H1 (cell line): ENCODE data around the gene USP17L13. TPM values are rescaled to one million over a fixed set of nuclear protein-coding genes. Genes with fewer than 3 reads are reported as not detected.
"Not testable (repeated sequence)": the region's sequence is repeated elsewhere in the genome, so short reads cannot be mapped to it uniquely, and the experiment has no call there.

Experiments used
- CTCF ChIA-PET: fragments of 300-600 bp; sonication (Branson Sonifier 250); formaldehyde crosslinking; loops from one replicate; lab custom pipeline; 2021; ENCODE audit not compliant: partially characterized antibody; lab: Charles Lee
- POLR2A ChIA-PET: fragments of 300-600 bp; sonication (Branson Sonifier 250); formaldehyde crosslinking; loops from one replicate; lab custom pipeline; 2021; ENCODE audit warnings: inconsistent platforms; ENCODE audit not compliant: partially characterized antibody; lab: Charles Lee
- DNase-seq, 2 experiments: peaks; one replicate each; pipeline versions ENCODE4 v3.0.0 to v3.0.0-alpha.2; 2010 to 2022; ENCODE audit warnings: low spot score in 2 of 2, low read depth in 1 of 2, mixed read lengths in 1 of 2
- FAIRE-seq: peaks from 2 replicates; lab custom pipeline; 2011; peaks lifted over from hg19 to GRCh38; lab: Jason Lieb, UNC
- H2AFZ ChIP-seq: 2 replicates; pipeline ENCODE4 v1.8.1; 2012; ENCODE audit warnings: low read length, inconsistent platforms
- H2AK5ac ChIP-seq: 2 replicates; pipeline ENCODE4 v1.6.1; 2013; ENCODE audit warnings: low read depth, low read length
- H2BK120ac ChIP-seq: replicated peaks from 2 replicates; pipeline ENCODE3; 2013; ENCODE audit warnings: low read depth, low read length, inconsistent platforms
- H2BK12ac ChIP-seq: 2 replicates; pipeline ENCODE4 v1.6.1; 2013; ENCODE audit warnings: low read depth, low read length
- H2BK15ac ChIP-seq: 2 replicates; pipeline ENCODE4 v1.6.1; 2013; ENCODE audit warnings: low read length
- H2BK20ac ChIP-seq: 2 replicates; pipeline ENCODE4 v1.6.1; 2013; ENCODE audit warnings: low read length
- H2BK5ac ChIP-seq: 2 replicates; pipeline ENCODE4 v1.6.1; 2013; ENCODE audit warnings: low read depth, low read length
- H3K14ac ChIP-seq: 2 replicates; pipeline ENCODE4 v1.6.1; 2013; ENCODE audit warnings: inconsistent platforms; ENCODE audit not compliant: insufficient read length
- H3K18ac ChIP-seq: 2 replicates; pipeline ENCODE4 v1.6.1; 2013; ENCODE audit warnings: low read length; ENCODE audit errors: extremely low read depth
- H3K23ac ChIP-seq: 2 replicates; pipeline ENCODE4 v1.6.1; 2013; ENCODE audit warnings: inconsistent platforms; ENCODE audit not compliant: insufficient read length
- H3K23me2 ChIP-seq: 2 replicates; pipeline ENCODE4 v1.6.1; 2013; ENCODE audit warnings: low read depth, low read length
- H3K27ac ChIP-seq: 2 replicates; pipeline ENCODE4 v1.6.1; 2011; ENCODE audit warnings: low read depth, low read length, inconsistent platforms
- H3K27me3 ChIP-seq, 4 experiments: replicated peaks in 1 of 4; 1 replicate in 1 of 4; 2 replicates in 3 of 4; pipeline versions ENCODE4 v1.6.1 to v1.8.1; 2011 to 2013; ENCODE audit warnings: low read length in 3 of 4, mild to moderate bottlenecking in 3 of 4, inconsistent platforms in 2 of 4, mixed read lengths in 2 of 4, moderate library complexity in 1 of 4; ENCODE audit not compliant: control insufficient read depth in 3 of 4, insufficient read depth in 3 of 4; ENCODE audit errors: extremely low read depth in 1 of 4
- H3K36me3 ChIP-seq, 4 experiments: 2 replicates each; pipeline versions ENCODE4 v1.6.1 to v1.8.1; 2011 to 2013; ENCODE audit warnings: mild to moderate bottlenecking in 4 of 4, low read length in 3 of 4, moderate library complexity in 2 of 4, control low read depth in 1 of 4, inconsistent platforms in 1 of 4; ENCODE audit not compliant: insufficient read depth in 4 of 4, control insufficient read depth in 2 of 4
- H3K4ac ChIP-seq: replicated peaks from 2 replicates; pipeline ENCODE3; 2013; ENCODE audit warnings: low read length, low read depth, mixed read lengths, inconsistent platforms; ENCODE audit not compliant: insufficient read length
- H3K4me1 ChIP-seq, 4 experiments: replicated peaks in 1 of 4; 1 replicate in 1 of 4; 2 replicates in 3 of 4; pipeline versions ENCODE4 v1.6.1 to v1.8.1; 2011 to 2013; ENCODE audit warnings: low read length in 3 of 4, inconsistent platforms in 2 of 4, mixed read lengths in 1 of 4; ENCODE audit not compliant: insufficient read depth in 4 of 4, control insufficient read depth in 3 of 4
- H3K4me2 ChIP-seq, 2 experiments: 2 replicates each; pipeline versions ENCODE4 v1.6.1 to v1.8.1; 2011 to 2013; ENCODE audit warnings: low read depth in 2 of 2, low read length in 2 of 2, control low read depth in 1 of 2, inconsistent platforms in 1 of 2, mild to moderate bottlenecking in 1 of 2; ENCODE audit not compliant: insufficient read depth in 1 of 2
- H3K4me3 ChIP-seq, 4 experiments: fragments of 200-600, 300-600 bp in 1 of 4; sonication (generic), shearing (Covaris generic), sonication (Bioruptor Twin) in 1 of 4; 2 replicates each; pipeline versions ENCODE4 v1.5.1 to v1.8.1; 2011 to 2016; ENCODE audit warnings: low read length in 4 of 4, low read depth in 3 of 4, control low read depth in 2 of 4, inconsistent platforms in 2 of 4, mild to moderate bottlenecking in 2 of 4, mixed read lengths in 1 of 4, moderate library complexity in 1 of 4; ENCODE audit not compliant: insufficient read depth in 2 of 4; ENCODE audit errors: extremely low read depth in 1 of 4
- H3K56ac ChIP-seq: replicated peaks from 2 replicates; pipeline ENCODE3; 2013; ENCODE audit warnings: low read depth, mild to moderate bottlenecking, mixed read lengths, low read length, inconsistent platforms; ENCODE audit not compliant: insufficient read length
- H3K79me1 ChIP-seq: 2 replicates; pipeline ENCODE4 v1.6.1; 2013; ENCODE audit warnings: low read depth, low read length, control low read depth
- H3K79me2 ChIP-seq, 2 experiments: 2 replicates each; pipeline versions ENCODE4 v1.6.1 to v1.8.1; 2012 to 2013; ENCODE audit warnings: low read length in 2 of 2, mild to moderate bottlenecking in 2 of 2, inconsistent platforms in 1 of 2; ENCODE audit not compliant: insufficient read depth in 2 of 2, control insufficient read depth in 1 of 2
- H3K9ac ChIP-seq, 4 experiments: replicated peaks in 1 of 4; 1 replicate in 1 of 4; 2 replicates in 3 of 4; pipeline versions ENCODE4 v1.6.1 to v1.8.1; 2011 to 2013; ENCODE audit warnings: low read depth in 3 of 4, low read length in 3 of 4, control low read depth in 2 of 4, mild to moderate bottlenecking in 2 of 4, moderate library complexity in 2 of 4, inconsistent platforms in 1 of 4; ENCODE audit errors: extremely low read depth in 1 of 4
- H3K9me3 ChIP-seq, 2 experiments: 2 replicates each; pipeline versions ENCODE4 v1.6.1 to v1.8.1; 2012 to 2013; ENCODE audit warnings: mild to moderate bottlenecking in 2 of 2, moderate library complexity in 2 of 2, control low read depth in 1 of 2, inconsistent platforms in 1 of 2, low read depth in 1 of 2, low read length in 1 of 2, mixed read lengths in 1 of 2; ENCODE audit not compliant: insufficient read depth in 2 of 2
- H4K20me1 ChIP-seq, 2 experiments: replicated peaks in 1 of 2; 2 replicates each; pipeline versions ENCODE3 to v1.8.1; 2011 to 2013; ENCODE audit warnings: inconsistent platforms in 2 of 2, low read length in 2 of 2, mild to moderate bottlenecking in 1 of 2; ENCODE audit not compliant: insufficient read depth in 2 of 2, control insufficient read depth in 1 of 2
- H4K5ac ChIP-seq: 2 replicates; pipeline ENCODE4 v1.6.1; 2013; ENCODE audit warnings: low read length, low read depth, mixed read lengths, inconsistent platforms; ENCODE audit not compliant: insufficient read length
- H4K8ac ChIP-seq: 2 replicates; pipeline ENCODE4 v1.8.0; 2013; ENCODE audit warnings: mild to moderate bottlenecking, moderate library complexity, low read length, inconsistent platforms; ENCODE audit not compliant: insufficient read depth; ENCODE audit errors: extremely low read depth
- H4K91ac ChIP-seq: replicated peaks from 2 replicates; pipeline ENCODE3; 2013; ENCODE audit warnings: low read length, mixed read lengths, inconsistent platforms; ENCODE audit not compliant: insufficient read length
- WGBS, 2 experiments: shearing (Covaris generic) in 1 of 2; methylation state at CpG; one replicate each; pipeline versions ENCODE4 v1.1.6 to v1.1.7; 2013 to 2015; ENCODE audit warnings: low lambda C conversion rate in 2 of 2, mixed read lengths in 2 of 2, inconsistent platforms in 1 of 2, low coverage in 1 of 2, missing lambda C conversion rate in 1 of 2; ENCODE audit not compliant: insufficient replicate concordance in 2 of 2, insufficient coverage in 1 of 2, insufficient read length in 1 of 2; ENCODE audit errors: extremely low coverage in 1 of 2, missing lambda C conversion rate in 1 of 2; 5-methylcytosine and 5-hydroxymethylcytosine counted together
- polyA plus RNA-seq, 7 experiments: library from polyadenylated mRNA; depleted of rRNA in 3 of 7; stranded (reverse) in 5 of 7; unstranded in 2 of 7; fragments of >200 nt in 5 of 7; fragments of 200-250 nt in 2 of 7; gene quantifications; 1 replicate in 5 of 7; 2 replicates in 1 of 7; 4 replicates in 1 of 7; pipeline versions ENCODE4 v1.2.1 to v1.2.3, GENCODE V29; 2011 to 2013; ENCODE audit warnings: missing spikeins in 2 of 7, mixed read lengths in 2 of 7
- total RNA-seq: library from RNA; stranded (reverse); fragmentation: NEBNext Ultra II Directional; extraction: Animal tissue kit (Norgen Biotek cat#: 25700); gene quantifications from 2 replicates; pipeline ENCODE4 v1.2.1, GENCODE V29; 2021

Gene USP17L13
- total and polyA plus RNA-seq, 2 of the 8 experiments (the other 6 are each of a cell fraction or from before 2014, with no cell fraction given), result not detected

GRCh38 chr4:9215105-9215504 is 9.6 kb upstream of the USP17L13 start, which contains the start of gene USP17L11:
Gene USP17L11, plus strand, starts transcription at chr4:9215405. Its CDS starts 0 bp downstream, at chr4:9215405.
- DNase-seq, H3K23me2 ChIP-seq, H4K20me1 ChIP-seq, H3K4me2 ChIP-seq, H3K14ac ChIP-seq, H3K56ac ChIP-seq, H3K79me2 ChIP-seq, H3K27ac ChIP-seq, H3K79me1 ChIP-seq, H2AK5ac ChIP-seq, H2AFZ ChIP-seq, FAIRE-seq, H3K9ac ChIP-seq, H2BK20ac ChIP-seq, H2BK12ac ChIP-seq, H2BK15ac ChIP-seq, H2BK5ac ChIP-seq, H3K9me3 ChIP-seq, H3K18ac ChIP-seq, CTCF ChIA-PET, POLR2A ChIA-PET, H3K23ac ChIP-seq, H4K5ac ChIP-seq, H3K4ac ChIP-seq, H4K91ac ChIP-seq, H3K4me3 ChIP-seq, H4K8ac ChIP-seq, H2BK120ac ChIP-seq, H3K4me1 ChIP-seq, H3K27me3 ChIP-seq, H3K36me3 ChIP-seq: not testable (repeated sequence)
- WGBS, 2 experiments, result 95% methylated on average over 7 of the region's 14 CpGs; no CpG with 5 or more reads in 1 of the 2 experiments

- WGBS, 2 experiments, result no CpG with 5 or more reads among the region's 13 CpGs
- FAIRE-seq, H3K79me1 ChIP-seq: not testable (repeated sequence)
Measured at GRCh38 chr4:9219852-9220251, 4.8 kb upstream of the USP17L13 start, which contains the start of gene USP17L12. Gene USP17L12, plus strand, starts transcription at chr4:9220152. Its CDS starts 0 bp downstream, at chr4:9220152.

More at GRCh38 chr4:9219852-9220251, 4.8 kb upstream of the USP17L13 start, which contains the start of gene USP17L12:
- H3K23me2 ChIP-seq, H3K36me3 ChIP-seq, H3K56ac ChIP-seq, H4K91ac ChIP-seq, H2AK5ac ChIP-seq, H3K18ac ChIP-seq, H3K27me3 ChIP-seq, H3K9ac ChIP-seq, H2BK15ac ChIP-seq, H2BK20ac ChIP-seq, H2BK120ac ChIP-seq, POLR2A ChIA-PET, CTCF ChIA-PET, H2BK12ac ChIP-seq, H4K5ac ChIP-seq, H3K4me1 ChIP-seq, H3K14ac ChIP-seq, H2AFZ ChIP-seq, H3K4ac ChIP-seq, H3K79me2 ChIP-seq, DNase-seq, H4K8ac ChIP-seq, H3K9me3 ChIP-seq, H2BK5ac ChIP-seq, H3K4me3 ChIP-seq, H3K27ac ChIP-seq, H4K20me1 ChIP-seq, H3K4me2 ChIP-seq, H3K23ac ChIP-seq: not testable (repeated sequence)
